Coronary artery (tissue), 2 donors: Measurements from ENCODE around the gene LSAMP.

Experiments
- DNase-seq: peaks from one replicate; pipeline ENCODE4 v3.0.0-alpha.2; 2017; ENCODE audit warnings: low spot score
- H3K27ac ChIP-seq, 2 donors: fragments of 200-600 bp; sonication (generic); one replicate each; pipeline ENCODE4 v1.5.1; 2016 to 2019
- H3K4me3 ChIP-seq: fragments of 200-600 bp; sonication (generic); 2 replicates; pipeline ENCODE4 v1.5.1; 2016; ENCODE audit warnings: mild to moderate bottlenecking, moderate library complexity
- TF ChIP-seq, protein P1 (sequence below): fragments of 200-600 bp; sonication (generic); IDR thresholded peaks from one replicate; pipeline ENCODE4 v1.5.1; 2019; ENCODE audit warnings: antibody characterized with exemption

The LSAMP gene

GRCh38 chr3:116444819-116445310, 422 bp downstream of the LSAMP start:
- DNase-seq: no peak
- Histone ChIP-seq H3K27ac (no peak overlapping the region), H3K4me3 (peak overlapping the region; percentile 70)
- TF ChIP-seq, protein P1, sequence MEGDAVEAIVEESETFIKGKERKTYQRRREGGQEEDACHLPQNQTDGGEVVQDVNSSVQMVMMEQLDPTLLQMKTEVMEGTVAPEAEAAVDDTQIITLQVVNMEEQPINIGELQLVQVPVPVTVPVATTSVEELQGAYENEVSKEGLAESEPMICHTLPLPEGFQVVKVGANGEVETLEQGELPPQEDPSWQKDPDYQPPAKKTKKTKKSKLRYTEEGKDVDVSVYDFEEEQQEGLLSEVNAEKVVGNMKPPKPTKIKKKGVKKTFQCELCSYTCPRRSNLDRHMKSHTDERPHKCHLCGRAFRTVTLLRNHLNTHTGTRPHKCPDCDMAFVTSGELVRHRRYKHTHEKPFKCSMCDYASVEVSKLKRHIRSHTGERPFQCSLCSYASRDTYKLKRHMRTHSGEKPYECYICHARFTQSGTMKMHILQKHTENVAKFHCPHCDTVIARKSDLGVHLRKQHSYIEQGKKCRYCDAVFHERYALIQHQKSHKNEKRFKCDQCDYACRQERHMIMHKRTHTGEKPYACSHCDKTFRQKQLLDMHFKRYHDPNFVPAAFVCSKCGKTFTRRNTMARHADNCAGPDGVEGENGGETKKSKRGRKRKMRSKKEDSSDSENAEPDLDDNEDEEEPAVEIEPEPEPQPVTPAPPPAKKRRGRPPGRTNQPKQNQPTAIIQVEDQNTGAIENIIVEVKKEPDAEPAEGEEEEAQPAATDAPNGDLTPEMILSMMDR: no peak

GRCh38 chr3:116444115-116444747, 1.1 kb downstream of the LSAMP start:
- no peak for DNase-seq
- no peak overlapping the region for H3K27ac ChIP-seq
- TF ChIP-seq, protein P1: no peak
- H3K4me3 ChIP-seq: peak overlapping the region; percentile 70

DNA sequence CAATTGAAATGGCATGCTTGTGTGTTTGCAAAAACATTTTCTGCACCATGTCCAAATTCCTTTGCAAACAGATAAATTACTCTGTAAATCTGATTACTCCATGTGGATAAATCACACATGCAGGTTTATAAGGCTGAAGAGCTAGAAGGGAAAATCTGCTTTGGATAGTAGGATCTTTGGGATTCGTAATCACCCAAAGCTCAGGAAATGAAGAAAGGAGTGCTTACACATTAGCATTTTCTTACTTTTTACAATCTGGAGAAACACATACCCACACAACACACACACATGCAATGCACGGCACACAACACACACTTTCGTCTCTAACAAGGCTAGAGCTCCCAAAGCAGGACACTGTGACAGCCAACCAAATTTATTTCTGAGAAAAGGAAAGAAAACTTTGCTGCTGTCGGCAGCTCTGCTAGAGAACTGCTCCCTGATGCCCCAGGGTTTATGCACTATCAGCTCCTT, 2.1 kb downstream of the LSAMP start:
- Histone ChIP-seq H3K4me3 (peak overlapping the region; percentile 46), H3K27ac (no peak overlapping the region)
- TF ChIP-seq, protein P1: no peak
- no peak for DNase-seq

- TF ChIP-seq, protein P1: no peak
- Histone ChIP-seq H3K27ac (no peak overlapping the region), H3K4me3 (no peak overlapping the region)
- no peak for DNase-seq
Measured at GRCh38 chr3:116442331-116443021, 2.8 kb downstream of the LSAMP start.

DNA sequence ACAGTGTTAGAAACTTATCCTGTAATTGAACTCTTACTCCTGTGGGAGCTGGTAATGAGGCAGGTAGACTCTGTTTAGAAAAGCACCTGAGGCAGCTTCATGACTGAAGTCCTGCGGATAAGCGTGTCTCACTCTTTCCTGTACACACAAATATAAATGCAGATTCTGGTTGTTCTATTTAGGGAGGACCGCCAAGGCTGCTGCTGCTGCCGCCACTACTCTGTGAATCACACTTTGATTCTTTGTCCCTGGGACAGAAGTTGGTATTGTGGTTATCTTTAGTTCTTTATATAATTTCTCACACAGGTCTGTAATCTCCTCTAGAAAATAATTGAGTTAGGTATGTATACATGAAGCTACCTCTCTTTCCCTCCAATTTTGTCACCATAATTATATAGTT, 3.6 kb downstream of the LSAMP start:
- no peak overlapping the region for H3K27ac ChIP-seq
- TF ChIP-seq, protein P1: no peak
- no peak overlapping the region for H3K4me3 ChIP-seq
- no peak for DNase-seq

DNA sequence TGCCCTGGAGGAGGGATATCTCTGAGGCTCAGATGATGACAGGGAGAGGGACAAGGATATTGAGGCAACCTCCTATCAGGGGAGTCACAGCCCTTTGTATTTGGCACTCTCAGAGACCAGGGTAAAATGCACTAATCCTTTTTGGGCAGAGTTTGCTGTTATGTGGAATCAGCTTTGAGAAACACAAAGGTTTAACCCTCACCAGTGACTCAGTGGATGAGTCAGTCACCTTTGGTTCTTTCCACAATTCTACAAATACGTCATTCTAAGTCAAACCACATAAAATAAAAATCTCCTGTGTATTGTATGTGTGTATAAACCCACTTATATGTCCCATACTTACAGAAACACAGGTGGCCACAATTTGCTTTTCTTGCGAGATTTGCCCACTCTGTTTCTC, 5.1 kb downstream of the LSAMP start:
- no peak for DNase-seq
- TF ChIP-seq, protein P1: no peak

GRCh38 chr3:116433552-116433951, 11.7 kb downstream of the LSAMP start:
- no peak for DNase-seq
- Histone ChIP-seq H3K27ac (no peak overlapping the region), H3K4me3 (no peak overlapping the region)
- TF ChIP-seq, protein P1: no peak

More for the DNA sequence above, 5.1 kb downstream of the LSAMP start:
- Histone ChIP-seq H3K27ac (no peak overlapping the region), H3K4me3 (no peak overlapping the region)
